Fibroblast of peridontal ligament (primary cell): Measurements from ENCODE around the gene TACC2.

Experiments used
- DNase-seq: peaks from one replicate; pipeline ENCODE4 v3.0.0-alpha.2; 2010; ENCODE audit errors: extremely low read depth

TACC2 gene

GRCh38 chr10:122029499-122030199, 40.7 kb downstream of the TACC2 start:
- no peak for DNase-seq

- DNase-seq, result no peak
Measured at GRCh38 chr10:122030200-122030552, 41.2 kb downstream of the TACC2 start.

- no peak for DNase-seq
Measured at GRCh38 chr10:122033224-122033926, 44.4 kb downstream of the TACC2 start.

- DNase-seq, result peak; percentile 33
Measured at GRCh38 chr10:122034149-122034756, 45.3 kb downstream of the TACC2 start.

GRCh38 chr10:122040786-122041185, 51.8 kb downstream of the TACC2 start:
- no peak for DNase-seq

- no peak for DNase-seq
Measured at GRCh38 chr10:122042836-122043235, 53.9 kb downstream of the TACC2 start.

DNA sequence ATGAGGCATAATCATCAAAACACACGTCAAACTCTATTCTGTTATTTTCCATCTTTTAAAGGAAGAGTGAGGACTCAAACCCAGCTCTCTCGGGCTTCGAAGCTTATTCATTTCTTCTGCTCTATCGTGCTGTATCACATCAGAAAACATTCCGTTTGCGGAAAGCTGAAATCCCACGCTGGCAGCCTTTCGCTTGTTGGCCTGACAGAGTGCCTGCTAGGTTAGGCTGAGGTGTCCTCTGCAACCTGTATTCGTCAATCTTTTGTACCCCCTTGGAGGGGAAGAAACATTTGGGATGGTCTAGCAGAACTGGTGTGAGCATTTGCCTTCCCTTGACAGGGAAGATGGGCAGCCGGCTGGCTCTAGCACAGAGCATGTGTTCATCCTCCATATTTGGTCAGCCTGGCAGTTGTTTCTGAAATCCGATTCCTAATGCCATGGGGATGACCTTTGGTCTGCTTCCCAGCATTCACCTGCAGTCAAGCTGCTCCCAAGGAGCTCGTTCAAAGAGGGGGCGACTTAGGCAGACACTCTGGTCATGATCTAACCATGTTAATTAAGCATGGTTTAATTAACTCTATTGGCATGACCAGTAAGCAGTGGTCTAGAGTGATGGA, 55.2 kb downstream of the TACC2 start:
- peak; percentile 40 for DNase-seq

DNA sequence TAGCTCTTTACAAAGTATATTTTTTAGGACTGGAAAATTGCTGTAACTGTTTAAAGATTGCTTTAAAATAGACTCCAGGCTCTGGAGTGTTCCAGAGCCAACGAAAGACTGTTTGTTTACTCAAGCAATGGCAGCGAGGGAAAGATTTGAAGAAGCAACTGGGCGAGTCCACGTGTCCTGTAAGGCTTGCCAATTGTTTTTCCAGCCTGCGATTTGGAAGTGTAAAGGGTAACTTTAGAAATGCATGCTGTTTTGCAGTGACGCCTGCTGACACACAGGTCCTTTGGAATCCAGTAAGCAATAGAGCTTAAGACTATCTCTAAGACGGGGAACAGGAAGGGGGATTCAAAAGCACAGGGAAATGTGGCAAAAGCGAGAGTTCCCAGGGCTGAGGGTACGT, 55.8 kb downstream of the TACC2 start:
- DNase-seq, result peak; percentile 72

GRCh38 chr10:122045212-122045611, 56.2 kb downstream of the TACC2 start:
- DNase-seq, result no peak

DNA sequence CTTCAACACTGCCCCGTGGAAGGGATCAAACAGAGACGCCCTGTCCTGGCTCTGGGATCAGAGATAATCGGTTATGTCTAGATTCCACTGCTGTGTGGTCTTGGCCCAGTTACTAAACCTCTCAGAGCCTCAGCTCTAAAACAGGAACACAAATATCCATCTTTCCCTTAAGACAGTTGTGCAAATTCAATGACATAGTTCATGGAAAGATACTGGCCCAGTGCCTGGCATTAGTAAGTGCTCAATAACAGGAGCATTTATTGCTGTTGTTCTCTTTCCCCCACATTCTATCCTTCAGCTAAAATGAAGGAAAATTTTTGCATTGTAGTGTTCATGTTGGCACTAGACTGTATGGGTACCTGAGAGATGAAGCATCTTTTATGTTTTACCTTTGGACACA, 58.6 kb downstream of the TACC2 start:
- no peak for DNase-seq

DNA sequence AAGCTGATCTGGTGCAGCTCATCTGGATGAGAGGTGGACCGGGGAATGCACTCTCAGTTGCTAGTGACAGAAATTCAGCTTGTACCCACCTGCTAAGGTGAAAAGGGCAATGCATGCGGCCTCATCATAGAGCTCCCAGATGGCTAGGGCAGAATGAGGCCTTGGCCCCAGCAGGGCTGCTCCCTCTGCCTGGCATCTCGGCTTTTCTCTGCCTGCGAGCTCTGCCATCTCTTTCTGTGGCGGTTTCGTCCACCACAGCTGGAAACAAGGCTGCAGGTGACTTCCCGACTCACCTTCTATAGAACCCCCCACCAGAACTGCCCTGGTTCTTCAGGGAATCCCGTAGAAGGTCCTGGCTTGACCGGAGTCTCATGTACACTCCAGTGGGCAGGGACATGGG, 60.1 kb downstream of the TACC2 start:
- DNase-seq, result no peak

DNA sequence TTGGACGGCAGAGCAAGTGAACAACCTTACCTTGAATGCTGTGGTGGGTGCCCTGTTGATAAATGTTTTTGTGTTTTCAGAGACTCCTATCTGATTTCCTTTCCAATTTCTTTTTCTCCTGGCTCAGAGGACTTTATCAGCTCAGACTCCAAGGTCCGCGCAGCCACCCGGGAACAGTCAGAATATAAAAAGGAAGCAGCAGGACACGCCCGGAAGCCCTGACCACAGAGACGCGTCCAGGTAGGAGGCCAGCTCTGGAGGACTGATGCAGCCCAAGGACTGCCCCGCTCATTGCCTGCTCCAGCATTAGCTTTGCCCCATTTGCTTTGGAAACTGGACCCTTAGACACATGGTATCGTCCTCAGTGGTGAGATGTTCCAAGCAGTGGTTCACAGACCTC, 61.3 kb downstream of the TACC2 start:
- no peak for DNase-seq

- no peak for DNase-seq
Measured at GRCh38 chr10:122050811-122051210, 61.8 kb downstream of the TACC2 start.

GRCh38 chr10:122051609-122052385, 62.8 kb downstream of the TACC2 start:
- peak; percentile 70 for DNase-seq

- DNase-seq, result no peak
Measured at GRCh38 chr10:122052701-122053100, 63.7 kb downstream of the TACC2 start.

- no peak for DNase-seq
Measured at GRCh38 chr10:122053314-122053713, 64.4 kb downstream of the TACC2 start.

GRCh38 chr10:122054048-122055025, 65.4 kb downstream of the TACC2 start:
- peak; percentile 24 for DNase-seq

DNA sequence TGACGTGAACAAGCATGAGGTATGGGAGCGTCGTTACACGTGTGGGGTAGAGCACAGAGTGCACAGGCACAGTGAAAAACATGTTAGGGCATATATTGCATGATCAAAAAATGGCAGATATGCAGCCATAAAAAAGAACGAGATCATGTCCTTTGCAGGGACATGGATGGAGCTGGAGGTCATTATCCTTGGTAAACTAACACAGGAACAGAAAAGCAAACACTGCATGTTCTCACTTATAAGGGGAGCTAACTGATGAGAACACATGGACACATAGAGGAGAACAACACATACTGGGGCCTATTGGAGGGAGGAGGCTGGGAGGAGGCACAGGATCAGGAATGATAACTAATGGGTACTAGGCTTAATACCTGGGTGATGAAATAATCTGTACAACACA, 66.3 kb downstream of the TACC2 start:
- DNase-seq, result no peak

- no peak for DNase-seq
Measured at GRCh38 chr10:122056431-122057094, 67.6 kb downstream of the TACC2 start.

- no peak for DNase-seq
Measured at GRCh38 chr10:122057841-122058413, 69.0 kb downstream of the TACC2 start.
